H9 (cell line): ENCODE results near the gene OTOF. TPM values are rescaled to one million over a fixed set of nuclear protein-coding genes. Genes with fewer than 3 reads are reported as not detected.

Source experiments
- DNase-seq: peaks from one replicate; pipeline ENCODE4 v3.0.0-alpha.2; 2017
- H2AFZ ChIP-seq: one replicate; pipeline ENCODE4 v1.6.1; 2013; ENCODE audit warnings: mild to moderate bottlenecking, low read length, control low read depth, moderate library complexity
- H2AK5ac ChIP-seq: 2 replicates; pipeline ENCODE4 v1.6.1; 2013; ENCODE audit warnings: low read length, control low read depth, mixed read lengths; ENCODE audit not compliant: insufficient read length
- H2BK120ac ChIP-seq: one replicate; pipeline ENCODE4 v1.6.1; 2013; ENCODE audit warnings: low read depth, mild to moderate bottlenecking, low read length, control low read depth, inconsistent platforms; ENCODE audit not compliant: poor library complexity, severe bottlenecking
- H2BK12ac ChIP-seq: 2 replicates; pipeline ENCODE4 v1.6.1; 2013; ENCODE audit warnings: low read length, control low read depth, mixed read lengths, low read depth; ENCODE audit not compliant: insufficient read length
- H2BK15ac ChIP-seq: 2 replicates; pipeline ENCODE4 v1.6.1; 2013; ENCODE audit warnings: low read depth, low read length, control low read depth
- H2BK20ac ChIP-seq: one replicate; pipeline ENCODE4 v1.6.1; 2013; ENCODE audit warnings: low read depth, mild to moderate bottlenecking, low read length, control low read depth, inconsistent platforms; ENCODE audit not compliant: poor library complexity, severe bottlenecking
- H2BK5ac ChIP-seq: 2 replicates; pipeline ENCODE4 v1.6.1; 2013; ENCODE audit warnings: low read length, control low read depth, mixed read lengths; ENCODE audit not compliant: insufficient read length
- H3K14ac ChIP-seq: 2 replicates; pipeline ENCODE4 v1.6.1; 2013; ENCODE audit warnings: low read length, control low read depth; ENCODE audit not compliant: insufficient read depth
- H3K18ac ChIP-seq: 2 replicates; pipeline ENCODE4 v1.6.1; 2013; ENCODE audit warnings: low read depth, mild to moderate bottlenecking, mixed read lengths, low read length, control low read depth; ENCODE audit not compliant: insufficient read length
- H3K23ac ChIP-seq: 2 replicates; pipeline ENCODE4 v1.6.1; 2013; ENCODE audit warnings: low read length, control low read depth, mixed read lengths, low read depth; ENCODE audit not compliant: insufficient read length
- H3K23me2 ChIP-seq: 2 replicates; pipeline ENCODE4 v1.6.1; 2013; ENCODE audit warnings: low read depth, mild to moderate bottlenecking, mixed read lengths, low read length, control low read depth; ENCODE audit not compliant: insufficient read length, poor library complexity, severe bottlenecking
- H3K27ac ChIP-seq: 2 replicates; pipeline ENCODE4 v1.5.1; 2013; ENCODE audit warnings: low read length, control low read depth, mixed read lengths, low read depth; ENCODE audit not compliant: insufficient read length
- H3K27me3 ChIP-seq: 2 replicates; pipeline ENCODE4 v1.6.1; 2013; ENCODE audit warnings: low read length, control low read depth, inconsistent platforms; ENCODE audit not compliant: insufficient read depth
- H3K4ac ChIP-seq: 2 replicates; pipeline ENCODE4 v1.6.1; 2013; ENCODE audit warnings: low read depth, mild to moderate bottlenecking, control low read depth, inconsistent platforms, low read length, moderate library complexity
- H3K4me1 ChIP-seq: 2 replicates; pipeline ENCODE4 v1.6.1; 2013; ENCODE audit warnings: low read length, control low read depth, inconsistent platforms; ENCODE audit not compliant: insufficient read depth
- H3K4me2 ChIP-seq: 2 replicates; pipeline ENCODE4 v1.6.1; 2013; ENCODE audit warnings: low read length, control low read depth, mixed read lengths; ENCODE audit not compliant: insufficient read length, insufficient read depth
- H3K56ac ChIP-seq: 2 replicates; pipeline ENCODE4 v1.6.1; 2013; ENCODE audit warnings: low read depth, mild to moderate bottlenecking, mixed read lengths, low read length, control low read depth; ENCODE audit not compliant: insufficient read length
- H3K79me1 ChIP-seq: 2 replicates; pipeline ENCODE4 v1.6.1; 2013; ENCODE audit warnings: low read depth, mild to moderate bottlenecking, moderate library complexity, low read length, control low read depth, inconsistent platforms; ENCODE audit not compliant: insufficient read depth, poor library complexity, severe bottlenecking
- H3K79me2 ChIP-seq: 2 replicates; pipeline ENCODE4 v1.6.1; 2013; ENCODE audit warnings: low read length, control low read depth, inconsistent platforms; ENCODE audit not compliant: insufficient read depth
- H3K9ac ChIP-seq: 2 replicates; pipeline ENCODE4 v1.6.1; 2013; ENCODE audit warnings: low read length, control low read depth, mixed read lengths; ENCODE audit not compliant: insufficient read length; ENCODE audit errors: extremely low read depth
- H3K9me3 ChIP-seq: one replicate; pipeline ENCODE4 v1.6.1; 2013; ENCODE audit warnings: low read depth, low read length, inconsistent platforms; ENCODE audit not compliant: control insufficient read depth
- H3T11ph ChIP-seq: one replicate; pipeline ENCODE4 v1.6.1; 2013; ENCODE audit warnings: mild to moderate bottlenecking, low read length, control low read depth, inconsistent platforms
- H4K20me1 ChIP-seq: one replicate; pipeline ENCODE4 v1.6.1; 2013; ENCODE audit not compliant: control insufficient read depth, insufficient read length, insufficient read depth
- H4K5ac ChIP-seq: 2 replicates; pipeline ENCODE4 v1.6.1; 2013; ENCODE audit warnings: low read depth, mild to moderate bottlenecking, mixed read lengths, low read length, control low read depth; ENCODE audit not compliant: insufficient read length
- H4K8ac ChIP-seq: replicated peaks from 2 replicates; pipeline ENCODE4 v1.6.1; 2013; ENCODE audit warnings: low read length, control low read depth, mixed read lengths, low read depth; ENCODE audit not compliant: insufficient read length
- H4K91ac ChIP-seq: 2 replicates; pipeline ENCODE4 v1.6.1; 2013; ENCODE audit warnings: low read depth, mild to moderate bottlenecking, moderate library complexity, mixed read lengths, low read length, control low read depth; ENCODE audit not compliant: insufficient read length
- H3K27ac Mint-ChIP-seq, 3 experiments: 2 replicates in 2 of 3; 3 replicates in 1 of 3; pipeline ENCODE4 v1.8.0; 2020 to 2021; ENCODE audit warnings: mixed read lengths in 3 of 3, mild to moderate bottlenecking in 1 of 3, moderate library complexity in 1 of 3
- H3K27me3 Mint-ChIP-seq: 2 replicates; pipeline ENCODE4 v1.8.0; 2021; ENCODE audit warnings: low read depth, mild to moderate bottlenecking, moderate library complexity, mixed read lengths
- H3K36me3 Mint-ChIP-seq, 3 experiments: 2 replicates in 2 of 3; 3 replicates in 1 of 3; pipeline ENCODE4 v1.8.0; 2020 to 2021; ENCODE audit warnings: low read depth in 3 of 3, mixed read lengths in 3 of 3; ENCODE audit not compliant: insufficient read depth in 1 of 3
- H3K4me1 Mint-ChIP-seq, 2 experiments: 2 replicates each; pipeline ENCODE4 v1.8.0; 2020; ENCODE audit warnings: mixed read lengths in 2 of 2
- H3K4me3 Mint-ChIP-seq, 2 experiments: 2 replicates in 1 of 2; 3 replicates in 1 of 2; pipeline ENCODE4 v1.8.0; 2020 to 2021; ENCODE audit warnings: mild to moderate bottlenecking in 2 of 2, mixed read lengths in 2 of 2, moderate library complexity in 1 of 2
- H3K9me3 Mint-ChIP-seq, 2 experiments: 2 replicates in 1 of 2; 3 replicates in 1 of 2; pipeline ENCODE4 v1.8.0; 2020; ENCODE audit warnings: mild to moderate bottlenecking in 2 of 2, mixed read lengths in 2 of 2, moderate library complexity in 1 of 2
- CTCF ChIP-seq: fragments of 200-600 bp; sonication (generic); conservative IDR thresholded peaks from 3 replicates; pipeline ENCODE4 v1.8.0; 2021; ENCODE audit warnings: antibody characterized with exemption, mild to moderate bottlenecking
- WGBS: extraction: QIAGEN DNeasy Blood & Tissue Kit; methylation state at CpG from one replicate; pipeline ENCODE4 v1.1.7; 2013; ENCODE audit warnings: missing lambda C conversion rate, low lambda C conversion rate, mixed read lengths; ENCODE audit not compliant: insufficient read length; ENCODE audit errors: extremely low coverage; 5-methylcytosine and 5-hydroxymethylcytosine counted together
- total RNA-seq: library from RNA; stranded (reverse); gene quantifications from 2 replicates; pipeline ENCODE4 v1.2.1, GENCODE V29; 2021

Gene OTOF
- total RNA-seq, 1 experiment from 2014 or later: 0.35 TPM

GRCh38 chr2:26516246-26516645, 38.3 kb upstream of the OTOF start:
- H3K27ac ChIP-seq: no peak overlapping the region

More at GRCh38 chr2:26516246-26516645, 38.3 kb upstream of the OTOF start:
- Histone ChIP-seq H3K18ac (no peak overlapping the region), H3K27me3 (no peaks in the 10 kb centered on the region), H3K23me2 (no peaks in the 10 kb centered on the region), H4K5ac (no peak overlapping the region), H3K14ac (no peak overlapping the region), H3K4ac (no peak overlapping the region), H3K4me2 (no peak overlapping the region), H4K8ac (no peak overlapping the region), H2AK5ac (no peak overlapping the region), H4K91ac (no peak overlapping the region), H3T11ph (no peak overlapping the region), H2BK5ac (no peak overlapping the region), H3K9me3 (no peaks in the 10 kb centered on the region), H2AFZ (no peak overlapping the region), H3K79me2 (no peaks in the 10 kb centered on the region), H2BK15ac (no peak overlapping the region), H4K20me1 (no peaks in the 10 kb centered on the region), H3K9ac (no peak overlapping the region), H2BK120ac (no peak overlapping the region), H3K56ac (no peak overlapping the region), H3K79me1 (no peaks in the 10 kb centered on the region), H3K4me1 (no peaks in the 10 kb centered on the region), H2BK12ac (no peak overlapping the region), H3K23ac (no peak overlapping the region), H2BK20ac (no peak overlapping the region)
- Mint-ChIP-seq H3K36me3 (no peaks in the 10 kb centered on the region), H3K4me3 (no peak overlapping the region), H3K27me3 (peaks cover 20% of the 10 kb centered on the region), H3K9me3 (no peaks in the 10 kb centered on the region), H3K27ac (no peak overlapping the region), H3K4me1 (peaks cover under 1 to 2% of the 10 kb centered on the region in 2 experiments; a peak in 1 of 4 replicates)
- no peak for DNase-seq
- no peak for TF ChIP-seq CTCF
- no CpG with 5 or more reads among the region's 10 CpGs for WGBS
